HG02610 (cell line): ENCODE measurements around the gene PLXNA1.

Experiments used
- ATAC-seq: cut with Tn5 transposase; IDR thresholded peaks from one replicate; pipeline ENCODE4 v1.9.1; 2021; ENCODE audit warnings: mild to moderate bottlenecking, moderate library complexity; ENCODE audit not compliant: unreplicated experiment

The PLXNA1 gene

DNA sequence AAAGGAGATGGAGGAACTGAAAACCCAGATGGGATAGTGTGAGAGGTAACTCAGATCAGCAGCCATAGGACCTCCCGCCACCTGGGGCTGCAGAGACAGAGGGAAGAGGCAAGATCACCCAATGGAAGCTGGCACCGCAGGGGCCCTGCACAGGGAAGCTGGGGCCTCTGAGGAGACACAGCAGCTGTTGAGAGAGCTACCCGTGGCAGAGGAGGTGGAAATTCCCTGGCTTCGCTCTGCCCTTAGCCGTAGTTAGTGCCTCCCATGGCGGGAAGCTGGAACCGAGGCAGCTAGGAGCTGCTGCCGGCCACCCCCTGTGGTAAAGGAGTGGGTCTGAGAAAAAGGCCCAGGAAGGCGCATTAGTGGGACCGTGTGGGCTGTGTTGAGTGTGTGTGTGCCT is 18.0 kb upstream of the PLXNA1 start:
- ATAC-seq = no peak

DNA sequence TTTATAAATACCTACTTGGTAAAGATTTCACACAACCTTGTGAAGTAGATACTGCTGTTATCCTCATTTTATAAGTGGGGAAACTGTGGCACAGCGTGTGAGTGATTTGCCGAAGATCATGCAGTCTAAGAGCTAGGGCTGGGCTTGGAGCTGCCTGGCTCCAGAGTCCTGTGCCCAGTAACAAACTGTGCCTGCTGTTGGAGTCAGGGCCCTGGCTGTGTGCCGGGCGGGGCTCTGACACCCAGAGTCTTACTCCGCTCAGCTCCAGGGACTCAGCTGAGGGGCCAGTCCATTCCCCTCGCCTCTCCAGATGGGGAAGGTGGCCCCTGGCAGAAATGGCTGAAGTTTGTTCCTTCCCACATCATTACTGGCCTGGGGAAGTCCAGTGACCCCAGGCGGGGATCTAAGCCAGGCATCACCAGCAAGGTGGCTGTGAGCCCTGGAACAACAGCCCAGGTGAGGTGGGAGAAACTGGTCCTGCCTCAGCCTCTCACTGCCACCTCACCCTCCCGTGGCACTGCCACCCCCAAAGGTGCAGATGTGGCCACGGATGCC is 17.3 kb upstream of the PLXNA1 start:
- no peak for ATAC-seq

DNA sequence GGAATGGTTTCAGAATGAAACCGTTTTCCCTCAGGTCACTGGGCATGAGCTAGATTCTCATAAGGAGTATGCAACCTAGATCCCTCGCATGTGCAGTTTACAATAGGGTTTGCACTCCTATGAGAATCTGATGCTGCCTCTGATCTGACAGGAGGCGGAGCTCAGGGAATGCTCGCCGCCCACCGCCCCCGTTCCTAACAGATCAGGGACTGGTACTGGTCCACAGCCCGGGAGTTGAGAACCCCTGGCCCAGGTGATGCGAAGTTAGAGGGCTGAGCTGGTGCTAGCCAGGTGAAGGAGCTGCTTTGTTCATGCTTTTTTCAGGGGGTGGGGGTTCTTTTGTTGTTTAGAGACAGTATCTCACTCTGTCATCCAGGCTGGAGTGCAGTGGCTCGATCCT is 15.5 kb upstream of the PLXNA1 start:
- ATAC-seq = no peak

DNA sequence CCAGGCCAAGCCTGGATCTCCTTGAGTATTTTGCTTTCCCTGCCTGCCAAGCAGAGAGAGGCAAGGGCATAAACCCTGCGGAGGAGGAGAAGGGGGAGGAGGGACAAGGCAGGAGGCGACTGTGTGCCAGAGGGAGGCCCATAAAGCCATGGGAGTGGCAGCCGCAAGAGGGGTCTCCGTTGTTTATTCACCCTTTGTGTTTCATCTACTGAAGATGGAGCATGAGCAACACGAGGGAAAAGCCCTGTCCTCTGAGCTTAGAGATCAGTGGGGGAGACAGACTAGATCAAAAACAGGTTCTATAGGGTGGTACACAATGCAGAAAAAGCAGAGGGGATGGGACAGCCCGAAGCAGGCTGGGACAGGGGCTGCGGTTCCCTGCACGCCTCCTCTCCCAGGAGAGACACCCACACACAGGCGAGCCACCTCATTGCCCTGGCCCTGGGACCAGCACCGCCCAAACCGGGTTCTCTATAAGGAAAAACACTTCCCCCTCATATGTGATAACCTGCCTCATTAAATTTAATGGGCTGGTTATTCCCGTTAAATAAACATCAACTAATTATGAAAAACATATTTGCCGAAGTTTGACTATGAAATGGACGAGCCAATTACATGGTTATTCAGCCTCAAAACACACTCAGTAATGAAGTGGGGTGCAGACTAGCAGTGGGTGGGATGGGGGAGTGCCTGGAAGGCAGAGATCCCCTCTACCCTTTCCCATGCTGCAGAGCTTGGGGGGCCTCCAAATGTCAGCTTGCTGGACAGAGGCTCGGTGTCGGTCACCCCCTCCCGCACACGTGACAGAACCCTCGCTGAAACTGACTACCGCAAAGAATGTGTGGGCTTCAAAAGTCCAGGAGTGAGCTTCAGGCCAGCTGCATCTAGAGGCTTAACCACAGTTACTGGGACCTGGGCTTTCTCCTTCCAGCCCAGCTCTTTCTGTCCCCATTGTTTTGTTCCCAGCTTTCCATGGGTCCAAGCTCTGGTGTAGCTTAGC is 14.2 kb upstream of the PLXNA1 start:
- ATAC-seq = no peak

DNA sequence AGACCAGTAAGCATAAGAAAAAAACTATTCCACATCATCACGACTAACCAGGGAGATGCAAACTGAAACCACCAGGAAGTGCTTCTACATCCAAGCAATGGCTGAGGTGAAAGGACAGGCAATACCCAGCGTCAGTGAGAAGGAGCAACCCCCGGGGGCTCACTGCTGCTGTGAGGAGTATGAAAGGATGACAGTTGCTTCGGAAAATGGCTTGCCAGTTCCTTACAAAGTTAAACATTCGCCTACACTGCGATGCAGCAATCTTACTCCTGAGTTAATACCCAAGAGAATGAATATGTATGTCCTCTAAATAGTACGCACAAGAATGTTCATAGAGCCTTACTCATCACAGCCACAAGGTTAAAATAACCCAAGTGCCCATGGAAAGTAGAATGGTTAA is 13.3 kb upstream of the PLXNA1 start:
- ATAC-seq = no peak

DNA sequence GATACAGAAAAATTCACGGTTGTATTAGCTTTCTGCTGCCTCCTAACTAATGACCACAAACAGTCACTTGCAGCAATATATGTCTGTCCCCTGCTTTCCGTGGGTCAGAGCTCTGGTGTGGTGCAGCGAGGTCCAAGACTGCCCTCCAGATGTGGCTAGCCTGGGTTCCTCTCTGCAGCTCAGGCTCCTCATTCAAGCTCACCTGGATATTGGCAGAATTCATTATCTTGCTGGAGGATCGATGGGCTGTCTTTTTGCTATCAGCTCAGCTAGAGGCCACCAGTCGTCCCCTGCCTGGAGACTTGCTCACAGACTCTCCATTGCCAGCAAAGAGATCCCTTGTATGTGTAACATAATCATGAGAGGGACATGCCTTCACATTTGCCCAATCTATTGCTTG is 12.8 kb upstream of the PLXNA1 start:
- ATAC-seq = no peak

DNA sequence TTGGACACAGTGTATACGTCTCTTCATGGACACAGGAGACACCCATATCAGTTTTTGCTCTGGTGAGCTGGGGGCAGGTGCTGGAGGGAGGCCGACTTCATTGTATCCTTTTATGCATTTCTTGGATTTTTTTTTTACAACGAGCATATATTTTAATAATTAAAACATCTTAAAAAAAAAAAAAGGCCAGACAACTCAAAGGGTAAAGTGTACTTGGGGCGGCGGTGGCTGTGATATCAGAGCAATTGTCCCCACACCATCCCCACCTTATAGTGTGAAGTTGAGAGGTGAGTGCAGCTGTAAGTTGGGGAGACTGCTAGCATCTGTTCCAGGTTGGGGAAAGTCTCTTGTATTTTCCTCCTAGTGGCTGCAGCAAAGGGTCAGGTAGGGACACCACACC is 12.0 kb upstream of the PLXNA1 start:
- ATAC-seq = no peak

DNA sequence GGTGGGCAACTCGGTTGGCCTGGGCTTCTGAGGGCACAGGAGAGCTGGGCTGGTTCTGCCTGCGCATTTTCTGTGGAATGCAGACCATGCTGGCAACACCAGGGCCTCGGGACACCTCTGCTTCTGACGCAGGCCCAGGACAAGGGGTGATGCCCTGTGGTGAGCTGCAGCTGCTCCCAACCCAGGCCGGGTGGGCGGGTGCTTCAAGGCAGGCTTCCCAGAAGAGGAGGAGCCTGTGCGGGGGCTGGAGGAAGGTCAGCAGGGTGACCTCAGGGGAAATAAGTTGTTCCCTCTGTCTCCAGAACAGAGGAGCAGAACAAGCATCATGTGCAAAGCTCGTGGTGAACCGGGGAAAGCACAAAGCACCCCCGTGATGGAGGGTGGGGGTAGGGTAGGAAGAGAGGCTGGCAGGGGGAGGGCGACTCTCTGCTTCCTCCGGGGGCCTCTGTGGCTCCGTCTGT is 11.0 kb upstream of the PLXNA1 start:
- ATAC-seq = no peak

DNA sequence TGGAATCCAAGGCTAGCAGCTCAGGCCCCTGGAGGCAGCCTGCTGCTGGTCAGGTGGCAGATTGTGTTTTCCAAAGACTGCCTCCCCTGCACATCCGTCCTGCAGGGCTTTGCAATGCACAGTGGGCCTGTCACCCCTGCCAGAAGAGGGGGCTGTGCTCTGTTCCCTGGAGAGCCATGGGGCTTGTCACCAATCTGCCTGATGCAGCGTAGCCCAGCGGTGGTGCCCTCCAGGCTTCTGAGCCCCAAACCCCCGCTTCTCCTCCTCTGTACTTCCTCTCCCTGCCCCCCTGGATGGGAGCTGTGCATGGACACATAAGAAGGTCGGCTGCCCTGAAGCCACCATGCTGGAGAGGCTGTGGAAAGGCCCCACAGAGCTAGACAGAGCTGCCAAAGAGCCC is 10.0 kb upstream of the PLXNA1 start:
- ATAC-seq = no peak

DNA sequence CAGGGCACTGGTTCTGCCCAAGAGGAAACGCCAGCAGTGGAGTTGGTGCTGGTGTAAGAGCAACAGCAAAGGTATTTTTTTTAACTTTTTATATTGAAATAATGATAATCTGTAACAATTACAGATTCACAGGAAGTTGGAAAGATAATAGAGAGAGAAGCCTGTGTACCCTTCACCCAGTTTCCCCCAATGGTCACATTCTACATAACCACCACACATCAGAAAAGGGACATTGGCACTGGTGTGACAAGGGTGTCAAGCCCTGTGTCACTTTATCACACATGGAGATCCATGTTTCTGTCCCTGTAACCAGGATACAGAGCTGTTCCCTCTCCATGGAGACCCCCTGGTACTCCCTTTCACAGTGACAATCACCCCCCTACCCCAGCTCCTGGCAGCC is 9.1 kb upstream of the PLXNA1 start:
- ATAC-seq = no peak

DNA sequence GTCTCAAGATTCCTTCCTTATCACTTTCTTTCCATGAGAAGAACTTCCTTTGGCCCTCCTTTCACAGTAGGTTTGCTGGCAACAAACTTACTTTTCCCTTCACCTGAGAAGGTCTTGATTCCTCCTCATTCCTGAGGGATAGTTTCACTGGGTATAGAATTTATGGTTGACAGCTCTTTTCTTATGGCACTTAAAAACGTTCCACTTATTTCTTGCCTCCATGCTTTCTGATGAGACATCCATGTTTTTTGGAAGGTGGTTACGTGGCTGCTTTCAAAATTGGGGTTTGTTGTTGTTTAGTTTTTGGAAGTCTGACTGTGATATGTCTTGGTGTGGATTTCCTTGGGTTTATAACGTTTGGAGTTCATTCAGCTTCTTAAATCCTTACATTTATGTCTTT is 8.2 kb upstream of the PLXNA1 start:
- no peak for ATAC-seq

DNA sequence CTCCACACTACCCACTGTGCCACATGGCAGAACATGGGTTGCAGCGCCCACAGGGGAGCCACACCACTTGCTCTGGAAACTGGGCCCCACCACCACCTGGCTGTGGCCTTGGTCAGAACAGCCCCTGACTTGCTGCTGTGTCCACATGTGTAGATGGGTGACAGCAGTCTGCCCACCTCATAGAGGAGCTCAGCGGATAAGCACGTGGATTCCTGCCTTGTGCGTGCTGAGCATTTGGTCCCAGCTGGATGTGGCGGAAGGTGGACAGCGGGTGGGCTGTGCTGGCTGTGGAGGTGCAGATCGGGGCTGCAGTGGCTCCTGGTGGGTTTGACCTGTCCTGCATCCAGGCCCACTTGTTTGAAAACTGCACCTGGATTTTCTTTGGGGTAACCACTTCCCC is 6.0 kb upstream of the PLXNA1 start:
- ATAC-seq = no peak

DNA sequence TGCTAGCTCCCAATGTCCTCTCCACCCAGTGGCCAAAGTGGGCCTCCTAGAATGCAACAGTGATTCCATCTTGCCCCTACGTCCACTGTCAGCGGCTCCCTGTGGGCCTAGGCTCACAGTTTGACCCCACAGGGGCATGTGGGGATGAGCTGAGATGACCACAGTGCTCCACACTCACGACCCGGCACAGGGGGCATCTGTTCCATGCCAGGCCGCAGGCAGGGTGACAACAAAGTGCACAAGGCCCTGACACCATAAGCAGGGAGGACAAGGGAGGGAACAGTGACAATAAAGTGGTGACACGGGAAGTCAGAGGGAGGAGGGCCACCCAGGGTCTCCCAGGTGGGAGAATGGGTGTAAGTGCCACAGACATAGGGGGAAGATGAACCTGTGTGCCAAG is 5.1 kb upstream of the PLXNA1 start:
- ATAC-seq = no peak

DNA sequence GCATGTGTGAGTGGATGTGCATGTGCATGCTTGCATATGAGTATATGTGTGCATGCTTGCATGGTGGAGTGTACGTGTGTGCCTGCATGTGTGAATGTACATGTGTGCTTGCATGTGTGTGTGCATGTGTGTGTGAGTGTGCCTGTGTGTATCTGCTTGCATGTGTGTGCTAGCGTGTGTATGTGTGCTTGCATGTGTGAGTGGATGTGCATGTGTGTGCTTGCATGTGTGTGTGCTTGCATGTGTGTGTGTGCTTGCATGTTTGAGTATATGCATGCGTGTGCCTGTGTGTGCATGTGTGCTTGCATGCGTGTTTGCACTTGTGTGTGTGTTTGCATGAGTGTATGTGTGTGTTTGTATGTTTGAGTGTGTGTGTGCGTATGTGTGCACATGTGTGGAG is 4.6 kb upstream of the PLXNA1 start:
- ATAC-seq = no peak

DNA sequence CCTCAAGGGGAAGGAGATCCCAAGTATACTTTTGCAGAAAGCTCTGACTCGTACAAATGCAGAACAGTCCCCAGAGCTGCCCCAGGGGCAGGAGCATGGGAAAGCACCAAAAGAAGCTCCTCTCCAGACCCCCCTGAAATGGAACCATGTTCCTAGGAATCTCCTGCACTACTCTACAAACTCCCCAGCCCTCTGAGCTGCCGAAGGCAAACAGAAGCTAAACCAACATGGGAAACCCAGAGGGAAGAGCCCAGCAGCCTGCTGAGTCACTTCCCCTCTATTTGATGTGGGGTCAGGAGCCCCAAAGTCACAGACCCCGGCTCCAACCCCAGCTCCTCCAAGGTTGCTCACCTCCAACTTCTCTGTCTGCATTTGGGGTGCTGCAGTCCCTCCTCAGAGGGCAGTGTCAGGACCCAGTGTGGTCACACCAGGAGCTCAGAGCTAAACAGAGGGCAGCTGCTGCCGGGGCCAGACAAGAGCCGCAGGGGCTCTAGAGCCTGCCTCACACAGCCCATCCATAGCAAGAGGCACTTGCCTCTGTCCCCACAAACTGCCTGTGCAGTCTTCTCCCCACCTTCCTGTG is 3.8 kb upstream of the PLXNA1 start:
- no peak for ATAC-seq

DNA sequence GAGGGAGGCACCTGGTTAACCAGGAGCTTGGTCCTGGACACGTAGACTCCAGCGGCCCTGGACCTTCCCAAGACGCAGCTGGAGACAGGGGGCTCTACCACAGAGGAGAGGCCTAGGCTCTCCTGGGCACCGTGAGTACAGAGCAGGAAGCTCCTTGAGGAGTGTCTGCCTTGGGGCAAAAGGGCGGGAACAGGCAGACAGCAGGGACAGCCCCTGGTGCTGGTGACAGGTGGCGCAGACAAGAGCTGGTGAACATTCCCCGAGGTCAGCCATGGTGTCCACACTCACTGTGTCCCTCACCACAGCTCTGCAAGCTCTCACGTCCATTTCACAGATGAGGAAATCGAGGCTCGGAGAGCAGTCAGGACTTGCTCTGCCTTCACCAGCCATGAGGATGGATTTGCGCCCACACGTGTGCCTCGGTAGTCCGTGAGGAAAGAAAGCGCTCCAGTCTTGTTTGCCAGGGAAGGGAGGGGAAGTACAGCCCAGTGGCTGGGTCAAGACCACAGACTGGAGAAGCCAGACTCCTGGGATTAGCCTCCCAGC is 2.6 kb upstream of the PLXNA1 start:
- ATAC-seq = no peak

DNA sequence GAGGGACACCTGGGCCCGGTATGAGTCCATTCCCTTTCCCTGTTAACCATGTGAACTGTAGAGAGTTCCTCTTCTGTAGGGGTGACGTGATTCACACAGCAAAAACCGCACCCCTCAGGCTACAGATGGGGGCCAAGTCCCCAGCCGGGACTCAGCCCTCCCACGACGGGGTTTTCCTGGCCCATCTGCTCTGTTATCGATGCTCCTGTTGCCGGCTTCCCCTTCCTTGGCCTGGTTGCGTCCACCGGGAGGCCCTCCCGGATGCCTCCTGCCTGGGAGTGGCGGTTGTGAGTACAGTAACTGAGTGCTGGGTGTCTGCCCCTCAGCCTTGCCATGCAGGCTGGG is 817 bp upstream of the PLXNA1 start:
- ATAC-seq = peak; percentile 49

DNA sequence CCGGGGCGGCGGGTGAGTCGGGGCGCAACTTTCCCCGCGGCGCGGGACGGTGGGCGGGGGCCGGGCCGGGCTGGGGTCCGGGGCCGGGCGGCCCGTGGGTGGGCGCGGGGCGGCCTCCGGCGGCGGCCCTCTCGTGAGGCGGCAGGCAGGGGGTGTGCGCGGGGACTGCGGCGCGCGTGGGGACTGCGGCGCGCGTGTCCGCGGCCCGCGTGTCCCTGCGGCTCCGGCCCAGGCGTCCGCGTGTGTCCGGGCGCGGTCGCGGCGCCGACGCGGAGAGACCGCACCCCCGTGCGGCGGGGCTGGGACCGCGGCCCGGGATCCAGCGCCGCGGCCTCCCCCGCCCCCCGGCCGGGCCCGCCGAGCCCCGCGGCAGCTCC is 349 bp downstream of the PLXNA1 start:
- ATAC-seq = peak; percentile 4

DNA sequence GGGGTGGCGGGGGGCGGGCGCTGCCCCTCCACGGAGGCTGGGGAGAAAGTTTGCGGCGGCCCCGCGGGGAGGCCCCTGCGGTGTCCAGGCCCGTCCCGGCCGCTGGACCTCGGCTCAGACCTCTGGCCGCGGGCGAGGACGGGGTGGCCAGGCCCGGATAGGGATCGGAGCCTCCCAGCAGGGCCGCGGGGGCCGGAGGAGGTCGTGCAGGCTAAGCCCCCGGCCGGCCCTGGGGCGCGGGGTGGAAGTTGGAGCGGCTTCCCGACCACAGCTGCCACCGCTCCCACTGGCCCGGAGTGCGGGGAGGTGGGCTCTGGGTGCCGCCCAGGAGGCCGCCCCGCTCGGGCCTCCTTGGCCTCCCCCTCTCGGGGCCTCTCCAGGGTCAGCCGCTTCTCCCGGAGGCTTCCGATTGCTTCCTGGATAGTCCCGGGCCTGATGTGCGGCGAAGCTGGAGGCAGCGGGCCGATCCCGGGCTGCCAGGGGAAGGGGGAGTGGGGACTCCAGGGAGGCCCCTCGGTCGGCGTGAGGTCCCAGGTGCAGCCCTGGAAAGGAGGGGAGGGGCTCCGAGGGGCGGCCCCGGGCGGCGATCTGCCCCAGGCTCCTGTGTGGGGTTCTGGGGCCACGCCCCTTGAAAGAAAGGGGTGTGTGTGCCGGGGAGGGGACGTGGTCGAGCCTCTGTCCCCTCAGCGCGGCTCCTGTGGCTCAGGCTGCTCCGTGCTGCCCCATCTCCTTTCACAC is 907 bp downstream of the PLXNA1 start:
- no peak for ATAC-seq

DNA sequence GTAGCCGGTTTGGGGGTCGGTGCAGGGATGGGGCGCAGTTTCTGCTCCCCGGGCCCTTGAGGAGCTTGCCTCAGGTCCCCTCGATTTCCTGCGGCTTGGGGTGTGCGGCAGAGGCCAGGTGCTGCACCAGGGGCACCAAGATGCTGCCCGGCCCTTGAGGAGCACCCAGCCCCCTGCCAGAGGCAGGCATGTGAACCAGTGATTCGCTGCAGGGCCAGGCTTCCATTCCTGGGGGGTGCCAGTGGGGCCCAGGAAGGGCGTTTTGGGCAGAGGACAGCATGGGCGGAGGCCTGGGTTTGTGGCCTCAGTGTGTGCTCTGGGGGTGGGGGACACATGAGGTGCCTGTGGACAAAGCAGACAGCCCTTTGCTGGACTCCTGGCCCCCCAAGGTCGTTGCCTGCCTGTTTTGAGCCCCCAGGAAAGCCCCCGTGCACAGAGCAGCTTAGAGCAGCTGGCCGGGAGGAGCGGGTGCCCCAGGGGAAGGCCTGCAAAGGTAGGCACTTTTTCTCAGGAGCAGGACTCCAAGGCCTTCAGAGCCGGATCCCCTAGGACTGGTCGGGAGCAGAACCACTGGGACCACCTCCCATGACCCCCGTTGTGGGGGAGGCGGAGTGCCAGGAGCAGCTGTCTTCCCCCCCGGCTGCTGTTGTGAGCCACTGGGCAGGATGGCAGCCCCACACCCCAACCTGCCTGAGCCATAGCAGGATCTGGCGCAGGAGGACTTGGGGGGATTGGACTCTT is 1.6 kb downstream of the PLXNA1 start:
- ATAC-seq = no peak
